GM18498 (cell line): Measurements from ENCODE around the gene DPYSL4.

Experiments used
- ATAC-seq: cut with Tn5 transposase; IDR thresholded peaks from one replicate; pipeline ENCODE4 v1.9.1; 2021; ENCODE audit warnings: mild to moderate bottlenecking, moderate library complexity; ENCODE audit not compliant: unreplicated experiment

Gene DPYSL4

DNA sequence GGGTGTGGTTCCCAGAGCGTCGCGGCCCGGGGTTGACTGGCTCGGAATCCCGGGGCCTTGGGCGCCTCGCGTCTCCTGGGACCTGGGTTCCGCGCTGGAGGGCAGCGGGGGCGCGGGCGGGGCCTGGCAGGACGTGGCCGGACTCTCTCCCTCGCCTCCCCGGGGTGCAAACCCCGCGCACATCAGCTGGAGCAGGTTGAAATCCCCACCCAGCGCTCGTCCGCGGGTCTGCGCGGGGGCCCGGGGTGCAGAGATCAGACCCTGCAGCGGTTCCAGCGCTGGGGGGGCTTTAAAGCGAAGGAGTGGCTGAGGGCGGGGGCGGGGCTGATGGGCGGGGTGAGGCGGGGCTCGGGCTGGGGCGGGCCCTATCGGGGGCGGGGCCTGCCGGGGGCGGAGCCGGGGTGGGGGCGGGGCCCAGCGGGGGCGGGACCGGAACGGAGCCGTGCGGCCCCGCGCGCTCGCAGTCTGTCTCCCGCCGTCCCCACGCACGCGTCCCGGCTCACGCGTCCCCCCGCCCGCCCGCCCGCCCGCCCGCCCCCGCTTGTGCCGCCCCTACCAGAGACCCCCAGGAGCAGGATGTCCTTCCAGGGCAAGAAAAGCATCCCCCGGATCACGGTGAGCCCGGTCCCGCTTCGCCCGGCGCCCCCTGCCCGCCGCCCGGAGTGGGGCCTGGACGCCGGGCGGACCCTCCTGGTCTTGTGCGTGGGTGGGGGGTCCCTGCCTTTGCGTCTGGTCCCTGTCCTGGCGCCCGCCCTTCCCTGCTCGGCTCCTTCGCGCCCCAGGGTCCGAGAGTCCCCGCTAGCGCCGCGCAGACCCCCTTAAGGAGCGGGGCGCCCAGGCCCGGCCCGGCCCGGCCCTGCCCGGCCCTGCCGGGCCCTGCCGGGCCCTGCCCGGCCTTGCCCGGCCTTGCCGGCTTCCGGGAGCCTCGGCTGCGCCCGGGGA is at the start of gene DPYSL4:
DPYSL4 (plus strand) TSS at position 461 of the 942 bp plus-strand sequence; CDS start at position 577, 116 bp downstream.
- ATAC-seq: no peak

- ATAC-seq: no peak
Measured at GRCh38 chr10:132137111-132138072, 49.4 kb upstream of the DPYSL4 start.

- ATAC-seq: no peak
Measured at GRCh38 chr10:132138133-132138532, 48.6 kb upstream of the DPYSL4 start.

- ATAC-seq: no peak
Measured at GRCh38 chr10:132138596-132138995, 48.2 kb upstream of the DPYSL4 start.

- no peak for ATAC-seq
Measured at GRCh38 chr10:132139526-132139925, 47.2 kb upstream of the DPYSL4 start.

DNA sequence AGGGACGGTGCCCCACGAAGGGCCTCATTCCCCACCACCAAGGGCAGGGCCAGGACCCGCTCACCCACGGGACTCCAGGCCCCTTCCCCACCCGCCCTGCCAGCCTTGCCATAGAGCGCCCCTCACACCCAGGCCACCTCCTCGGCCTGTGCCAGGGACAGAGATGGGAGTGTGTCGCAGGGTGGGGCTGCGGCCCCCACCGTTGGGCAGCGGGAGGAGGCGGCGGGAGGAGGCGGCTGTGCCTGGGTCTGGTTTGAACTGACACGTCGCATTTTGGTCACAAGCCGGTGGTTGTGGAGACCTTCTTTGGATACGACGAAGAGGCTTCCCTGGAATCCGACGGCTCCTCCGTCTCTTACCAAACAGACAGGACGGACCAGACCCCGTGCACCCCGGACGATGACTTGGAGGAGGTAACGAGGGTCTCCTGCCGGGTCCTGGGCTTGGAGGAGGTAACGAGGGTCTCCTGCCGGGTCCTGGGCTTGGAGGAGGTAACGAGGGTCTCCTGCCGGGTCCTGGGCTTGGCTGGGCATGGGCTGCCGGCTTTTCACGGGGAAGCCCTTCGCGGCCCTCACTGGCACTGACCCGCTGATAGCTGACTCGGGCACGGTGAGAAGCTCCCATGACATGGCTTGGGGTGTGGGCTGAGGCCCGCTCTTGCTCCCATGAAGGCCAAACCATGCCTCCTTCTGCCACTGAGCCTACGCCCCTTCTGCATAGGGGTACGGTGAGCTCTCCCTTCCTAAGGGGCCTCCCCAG is 46.4 kb upstream of the DPYSL4 start:
- no peak for ATAC-seq

DNA sequence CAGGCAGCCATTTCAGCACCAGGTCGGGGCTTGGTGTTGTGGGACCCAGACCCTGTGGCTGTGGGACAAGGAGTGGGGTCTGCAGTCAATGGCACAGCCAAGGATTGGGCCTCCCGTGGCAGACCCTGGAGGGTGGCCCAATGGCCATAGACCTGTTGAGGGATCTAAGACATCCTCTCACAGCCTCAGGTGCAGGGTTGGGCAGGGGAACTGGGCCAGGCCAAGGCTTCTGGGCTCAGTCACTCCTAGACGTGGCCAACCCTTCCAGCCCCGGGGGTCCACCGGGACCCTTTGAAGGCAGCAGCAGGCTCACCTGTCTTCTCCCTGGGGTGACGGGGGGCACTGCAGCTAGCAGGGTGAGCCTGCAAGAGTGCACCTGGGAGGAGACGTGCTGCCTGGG is 45.7 kb upstream of the DPYSL4 start:
- no peak for ATAC-seq

- no peak for ATAC-seq
Measured at GRCh38 chr10:132141526-132142395, 45.0 kb upstream of the DPYSL4 start.

- ATAC-seq: no peak
Measured at GRCh38 chr10:132142396-132143161, 44.2 kb upstream of the DPYSL4 start.

DNA sequence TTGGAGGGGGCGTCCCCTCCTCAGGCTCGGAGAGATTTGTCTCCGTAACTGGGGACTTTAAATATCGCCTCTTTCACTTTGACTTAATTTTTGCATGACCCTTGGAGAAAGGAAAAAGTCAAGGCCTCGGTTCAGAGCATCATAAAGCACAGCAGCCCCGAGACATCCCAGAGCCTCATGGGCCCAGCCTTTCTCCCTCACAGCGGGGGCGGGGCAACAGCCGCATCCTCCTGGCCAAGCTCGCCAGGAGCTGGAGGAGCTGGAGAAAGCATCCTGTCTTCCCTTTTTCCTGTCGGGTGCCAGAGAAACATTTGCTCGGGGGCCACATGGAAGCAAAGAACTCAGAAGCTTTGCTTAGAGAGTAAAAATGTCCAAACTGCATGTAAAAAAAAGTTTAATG is 43.6 kb upstream of the DPYSL4 start:
- no peak for ATAC-seq

DNA sequence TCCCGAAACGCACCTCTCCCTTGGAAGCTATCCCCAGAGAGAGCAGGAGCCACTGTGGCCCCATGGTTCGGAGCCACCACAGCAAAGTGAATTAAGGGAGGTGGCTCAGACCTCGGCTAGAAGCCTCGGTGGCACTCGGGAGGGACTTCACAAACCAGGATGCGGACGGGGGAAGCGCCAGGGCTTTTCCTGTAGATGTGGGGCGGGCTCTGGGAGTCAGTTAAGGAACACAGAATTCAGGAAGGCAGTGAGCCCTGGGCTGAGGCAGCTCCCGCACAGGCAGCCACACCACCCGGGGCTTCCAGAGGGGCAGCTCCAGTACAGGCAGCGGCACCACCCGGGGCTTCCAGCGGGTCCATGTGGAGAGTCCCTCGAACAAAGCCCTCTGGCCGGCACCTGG is 42.7 kb upstream of the DPYSL4 start:
- ATAC-seq: no peak

DNA sequence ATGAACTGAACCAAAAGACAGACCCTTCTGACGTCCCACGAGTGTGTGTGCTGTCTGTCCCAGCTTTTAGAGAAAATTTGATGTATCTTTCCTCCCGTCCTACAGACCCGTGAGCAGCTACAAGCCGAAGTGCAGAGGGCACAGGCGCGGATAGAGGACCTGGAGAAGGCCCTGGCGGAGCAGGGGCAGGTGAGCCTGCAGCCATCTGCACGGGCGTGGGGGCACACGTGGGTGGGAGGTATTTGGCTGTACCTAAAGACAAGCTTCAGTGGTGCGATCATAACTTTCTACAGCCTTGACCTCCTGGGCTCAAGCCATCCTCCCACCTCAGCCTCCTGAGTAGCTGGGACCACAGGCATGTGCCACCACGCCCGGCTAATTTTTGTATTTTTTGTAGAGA is 41.7 kb upstream of the DPYSL4 start:
- no peak for ATAC-seq

GRCh38 chr10:132145521-132146185 is 41.1 kb upstream of the DPYSL4 start:
- ATAC-seq: no peak

DNA sequence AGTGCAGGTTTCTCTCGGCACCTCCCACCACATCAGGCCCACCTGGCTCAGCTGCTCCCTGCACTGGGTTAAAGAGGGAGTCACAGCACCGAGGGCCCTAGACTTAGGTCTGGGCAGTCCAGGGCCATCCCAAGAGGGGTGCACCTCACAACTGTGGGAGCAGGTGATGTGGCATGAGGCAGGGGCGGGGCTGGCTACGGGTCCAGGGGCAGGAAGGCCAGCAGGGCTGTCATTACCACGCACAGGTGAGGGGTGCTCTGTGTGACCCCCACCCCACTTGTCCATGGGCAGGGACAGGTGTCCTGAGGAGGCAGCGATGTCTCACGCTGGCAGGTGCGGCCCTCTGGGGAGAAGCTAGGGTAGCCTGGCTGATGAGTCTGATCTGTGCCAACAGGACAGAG is 40.5 kb upstream of the DPYSL4 start:
- no peak for ATAC-seq

DNA sequence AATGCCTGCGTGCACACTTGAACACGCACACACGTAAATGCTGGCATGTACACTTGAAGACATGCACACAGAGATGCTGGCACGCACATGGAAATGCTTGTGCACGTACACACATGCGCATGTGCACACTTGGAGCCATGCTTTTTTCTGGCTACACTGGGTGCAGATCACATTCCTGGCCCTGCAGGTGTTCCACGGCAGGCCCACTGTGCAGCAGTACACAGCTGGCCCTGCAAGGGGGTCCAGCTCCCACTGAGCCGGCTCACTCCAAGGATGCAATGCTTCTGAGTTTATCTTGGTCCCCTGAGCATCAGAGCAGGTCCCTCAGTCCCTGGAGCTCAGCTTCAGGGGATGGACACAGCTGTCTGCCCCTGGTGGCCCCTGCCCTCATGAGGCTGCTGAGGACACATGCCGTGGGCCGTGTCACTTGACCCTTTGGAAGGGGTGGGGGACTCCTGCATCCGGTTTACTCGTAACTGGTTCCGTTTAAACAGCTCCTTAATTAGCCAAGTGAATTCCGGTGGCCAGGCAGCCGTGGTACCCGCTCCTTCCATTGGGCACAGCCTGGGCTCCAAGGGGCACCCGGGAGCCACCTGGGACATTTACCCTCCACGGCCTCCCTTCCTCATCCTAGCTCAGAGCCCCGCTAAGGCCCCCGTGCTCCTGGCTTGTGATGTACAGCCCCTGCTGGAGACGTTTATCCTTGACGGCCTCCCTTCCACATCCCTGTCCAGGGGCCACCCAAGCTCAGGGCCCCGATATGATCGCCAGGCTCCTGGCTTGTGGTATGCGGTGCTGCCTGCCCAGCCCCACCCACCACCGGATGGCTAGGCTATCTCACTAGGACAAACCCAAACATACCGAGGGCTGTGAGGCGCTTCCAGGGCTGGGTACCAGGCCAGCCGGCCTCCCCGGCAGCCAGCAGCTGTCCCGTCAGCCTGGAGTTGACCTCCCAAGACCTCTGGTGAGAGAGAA is 39.5 kb upstream of the DPYSL4 start:
- no peak for ATAC-seq

DNA sequence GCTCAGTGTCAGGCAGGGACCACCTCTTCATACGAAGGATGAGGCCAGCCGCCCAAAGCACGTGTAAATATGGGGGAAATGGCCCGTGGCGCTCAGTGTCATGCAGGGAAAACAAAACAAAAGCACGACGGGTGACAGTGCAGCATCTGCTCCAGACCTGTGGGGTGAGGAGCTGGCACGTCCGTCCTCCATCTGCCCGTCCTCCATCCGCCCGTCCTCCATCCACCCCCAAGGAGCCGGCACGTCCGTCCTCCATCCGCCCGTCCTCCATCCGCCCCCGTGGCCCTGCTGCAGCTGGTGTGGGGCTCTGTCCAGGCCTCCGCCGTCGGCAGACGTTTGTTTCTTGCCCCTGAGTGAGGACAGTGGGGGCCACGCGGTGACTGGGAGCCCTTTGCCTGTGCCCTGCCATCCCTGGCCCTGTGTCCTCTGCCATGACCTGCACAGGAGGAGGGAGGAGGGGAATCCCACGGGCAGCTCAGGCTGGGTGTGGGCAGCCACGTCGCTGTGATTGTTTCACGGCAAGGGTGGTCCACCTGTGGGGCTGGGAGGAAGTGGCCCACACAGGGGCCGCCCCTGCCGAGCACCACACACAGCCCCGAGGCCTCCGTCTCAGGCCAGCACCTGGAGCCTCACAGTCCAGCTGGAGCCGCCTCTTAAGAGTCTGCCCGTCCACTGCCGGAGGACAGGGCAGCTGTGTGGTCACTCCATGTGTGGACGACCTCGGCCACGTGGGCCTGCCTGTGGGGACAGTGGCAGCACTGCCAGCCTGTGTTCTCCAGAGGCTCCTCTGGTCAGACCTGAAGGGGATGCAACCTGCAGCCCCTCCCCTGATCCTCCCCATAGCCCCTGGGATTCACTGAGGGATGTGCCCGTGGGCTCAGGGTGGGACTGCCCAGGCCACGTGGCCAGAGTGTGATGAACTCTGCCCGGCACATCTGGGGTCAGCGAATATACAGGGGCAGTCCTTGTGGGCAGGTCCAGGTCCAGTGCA is 38.2 kb upstream of the DPYSL4 start:
- ATAC-seq: no peak
